Renal cortex interstitium (tissue), 3 donors: ENCODE data around the gene CEP290. TPM values are rescaled to one million over a fixed set of nuclear protein-coding genes. Genes with fewer than 3 reads are reported as not detected.

Experiments used
- polyA plus RNA-seq, 3 donors: library from polyadenylated mRNA; unstranded; fragments of 120-200 nt; gene quantifications; one replicate each; pipeline ENCODE4 v1.2.1, GENCODE V29; 2013; ENCODE audit not compliant: insufficient read length in 3 of 3

The CEP290 gene
- polyA plus RNA-seq, 3 donors, result 22.5 to 29.9 (median 29.6) TPM

Other genes starting within 250 kb of the CEP290 start
- under 1 TPM; 0.23 to 0.39 (median 0.24) TPM for gene C12orf50, start 112.7 kb downstream of the CEP290 start, polyA plus RNA-seq
- gene TMTC3, start 219 bp upstream of the CEP290 start, polyA plus RNA-seq, result 10 to 100 TPM; 21.5 to 25.3 (median 23.3) TPM